Measurements from ENCODE around the gene SLC31A1.
A peak's percentile ranks its signal among the peaks of the same experiment; 100 is the strongest.

Gene SLC31A1

GRCh38 chr9:113269871-113270270 is 48.5 kb downstream of the SLC31A1 start:
- DNase-seq = no peak
- ChIA-PET CTCF (interaction anchor here (1.1 to 1.4 kb wide), 4 partner anchors 10 to 386 kb away, joined by 3 to 5 read pairs (median 4); no protein-coding TSS in a partner anchor), POLR2A (no interaction called here)
- H3K36me3 ChIP-seq (ENCODE audit: control insufficient read depth in 4 of 4, insufficient read depth in 4 of 4, low read length in 3 of 4) = peaks cover 16 to 60% (median 31%) of the 10 kb centered on the region in 4 experiments
- no peaks in the 10 kb centered on the region for H3K27me3 ChIP-seq (replicated peaks in 2 of 5; ENCODE audit: control insufficient read depth in 4 of 5, insufficient read depth in 5 of 5, low read length in 4 of 5)
- no peak overlapping the region for H3K4me3 ChIP-seq (ENCODE audit: control insufficient read depth in 1 of 7, extremely low read depth in 1 of 7, insufficient read depth in 4 of 7, low read depth in 2 of 7, low read length in 6 of 7)
- peaks cover 3 to 9% (median 6%) of the 10 kb centered on the region in 4 experiments for H3K4me1 ChIP-seq (ENCODE audit: control extremely low read depth in 1 of 4, control insufficient read depth in 4 of 4, insufficient read depth in 4 of 4, low read length in 3 of 4)
- H3K9me3 ChIP-seq (ENCODE audit: control extremely low read depth in 1 of 5, control insufficient read depth in 4 of 5, insufficient read depth in 2 of 5, low read depth in 1 of 5, low read length in 4 of 5) = no peaks in the 10 kb centered on the region
- WGBS (ENCODE audit: insufficient coverage) = 100% methylated on average over 1 of the region's 2 CpGs
- no peak overlapping the region for H3K27ac ChIP-seq (ENCODE audit: insufficient read depth in 1 of 2, low read depth in 1 of 2, low read length in 2 of 2, poor library complexity in 1 of 2, severe bottlenecking in 2 of 2)

GRCh38 chr9:113274474-113275156 is 53.3 kb downstream of the SLC31A1 start:
- Histone ChIP-seq H3K36me3 (ENCODE audit: control insufficient read depth in 4 of 4, insufficient read depth in 4 of 4, low read length in 3 of 4) (peaks cover 8 to 53% (median 37%) of the 10 kb centered on the region in 4 experiments), H3K9me3 (ENCODE audit: control extremely low read depth in 1 of 5, control insufficient read depth in 4 of 5, insufficient read depth in 2 of 5, low read depth in 1 of 5, low read length in 4 of 5) (no peaks in the 10 kb centered on the region), H3K4me3 (ENCODE audit: control insufficient read depth in 1 of 7, extremely low read depth in 1 of 7, insufficient read depth in 4 of 7, low read depth in 2 of 7, low read length in 6 of 7) (peak overlapping the region; percentile 69 to 99 (median 82)), H3K4me1 (ENCODE audit: control extremely low read depth in 1 of 4, control insufficient read depth in 4 of 4, insufficient read depth in 4 of 4, low read length in 3 of 4) (peaks cover 10 to 27% (median 15%) of the 10 kb centered on the region in 4 experiments), H3K27me3 (replicated peaks in 2 of 5; ENCODE audit: control insufficient read depth in 4 of 5, insufficient read depth in 5 of 5, low read length in 4 of 5) (no peaks in the 10 kb centered on the region), H3K27ac (ENCODE audit: insufficient read depth in 1 of 2, low read depth in 1 of 2, low read length in 2 of 2, poor library complexity in 1 of 2, severe bottlenecking in 2 of 2) (peak overlapping the region; percentile 98 to 99)
- CTCF ChIA-PET = interaction anchor here (0.7 to 4.8 kb wide), 33 partner anchors 10 to 386 kb away, joined by 3 to 33 read pairs (median 4); partner anchors contain the start of genes ALAD, BSPRY, FKBP15 and WDR31
- POLR2A ChIA-PET = interaction anchor here (0.7 to 2.1 kb wide), 3 partner anchors 65 to 315 kb away, joined by 3 to 10 read pairs (median 3); partner anchors contain the start of gene WDR31
- 6% methylated on average over 11 of the region's 15 CpGs for WGBS (ENCODE audit: insufficient coverage)
- DNase-seq = peak; percentile 70 to 76 (median 76)

- under 1% methylated on average over 52 of the region's 63 CpGs for WGBS (ENCODE audit: insufficient coverage)
- H3K27me3 ChIP-seq (replicated peaks in 2 of 5; ENCODE audit: control insufficient read depth in 4 of 5, insufficient read depth in 5 of 5, low read length in 4 of 5) = no peaks in the 10 kb centered on the region
- no peaks in the 10 kb centered on the region for H3K9me3 ChIP-seq (ENCODE audit: control extremely low read depth in 1 of 5, control insufficient read depth in 4 of 5, insufficient read depth in 2 of 5, low read depth in 1 of 5, low read length in 4 of 5)
- CTCF ChIA-PET = interaction anchor here (0.7 to 4.8 kb wide), 31 partner anchors 11 to 385 kb away, joined by 3 to 33 read pairs (median 4); partner anchors contain the start of genes ALAD, BSPRY, FKBP15 and WDR31
- POLR2A ChIA-PET = interaction anchor here (0.7 to 2.1 kb wide), 3 partner anchors 65 to 314 kb away, joined by 3 to 10 read pairs (median 3); partner anchors contain the start of gene WDR31
- DNase-seq = peak; percentile 99
- peak within 1 kb of the TSS; percentile 69 to 99 (median 82) for H3K4me3 ChIP-seq (ENCODE audit: control insufficient read depth in 1 of 7, extremely low read depth in 1 of 7, insufficient read depth in 4 of 7, low read depth in 2 of 7, low read length in 6 of 7)
- H3K36me3 ChIP-seq (ENCODE audit: control insufficient read depth in 4 of 4, insufficient read depth in 4 of 4, low read length in 3 of 4) = peaks cover 15 to 53% (median 38%) of the 10 kb centered on the region in 4 experiments
- H3K27ac ChIP-seq (ENCODE audit: insufficient read depth in 1 of 2, low read depth in 1 of 2, low read length in 2 of 2, poor library complexity in 1 of 2, severe bottlenecking in 2 of 2) = peak within 1 kb of the TSS; percentile 98 to 99
- peaks cover 10 to 27% (median 15%) of the 10 kb centered on the region in 4 experiments for H3K4me1 ChIP-seq (ENCODE audit: control extremely low read depth in 1 of 4, control insufficient read depth in 4 of 4, insufficient read depth in 4 of 4, low read length in 3 of 4)
Measured at GRCh38 chr9:113275157-113276131, 54.1 kb downstream of the SLC31A1 start, which contains the start of the genes CDC26 and PRPF4. Gene CDC26 (minus strand): TSS chr9:113275572. CDS start chr9:113272507, 3,065 bp downstream. Gene PRPF4 (plus strand): TSS chr9:113275658. CDS start chr9:113275744, 86 bp downstream.

- Histone ChIP-seq H3K9me3 (ENCODE audit: control extremely low read depth in 1 of 5, control insufficient read depth in 4 of 5, insufficient read depth in 2 of 5, low read depth in 1 of 5, low read length in 4 of 5) (no peaks in the 10 kb centered on the region), H3K4me3 (ENCODE audit: control insufficient read depth in 1 of 7, extremely low read depth in 1 of 7, insufficient read depth in 4 of 7, low read depth in 2 of 7, low read length in 6 of 7) (no peak overlapping the region), H3K4me1 (ENCODE audit: control extremely low read depth in 1 of 4, control insufficient read depth in 4 of 4, insufficient read depth in 4 of 4, low read length in 3 of 4) (peaks cover 10 to 27% (median 15%) of the 10 kb centered on the region in 4 experiments), H3K36me3 (ENCODE audit: control insufficient read depth in 4 of 4, insufficient read depth in 4 of 4, low read length in 3 of 4) (peaks cover 18 to 58% (median 45%) of the 10 kb centered on the region in 4 experiments), H3K27me3 (replicated peaks in 2 of 5; ENCODE audit: control insufficient read depth in 4 of 5, insufficient read depth in 5 of 5, low read length in 4 of 5) (no peaks in the 10 kb centered on the region), H3K27ac (ENCODE audit: insufficient read depth in 1 of 2, low read depth in 1 of 2, low read length in 2 of 2, poor library complexity in 1 of 2, severe bottlenecking in 2 of 2) (no peak overlapping the region)
- 100% methylated on average over 4 of the region's 4 CpGs for WGBS (ENCODE audit: insufficient coverage)
- no peak for DNase-seq
- ChIA-PET POLR2A (interaction anchor here (1.7 kb wide), 1 partner anchor 12 kb away, joined by 4 read pairs; no protein-coding TSS in a partner anchor), CTCF (no interaction called here)
Measured at GRCh38 chr9:113278840-113279239, 57.5 kb downstream of the SLC31A1 start.

GRCh38 chr9:113281356-113281755 is 60.0 kb downstream of the SLC31A1 start:
- no peak overlapping the region for H3K27ac ChIP-seq (ENCODE audit: insufficient read depth in 1 of 2, low read depth in 1 of 2, low read length in 2 of 2, poor library complexity in 1 of 2, severe bottlenecking in 2 of 2)

GRCh38 chr9:113289091-113289490 is 67.7 kb downstream of the SLC31A1 start:
- no peaks in the 10 kb centered on the region for H3K9me3 ChIP-seq (ENCODE audit: control extremely low read depth in 1 of 5, control insufficient read depth in 4 of 5, insufficient read depth in 2 of 5, low read depth in 1 of 5, low read length in 4 of 5)
- no peak overlapping the region for H3K4me3 ChIP-seq (ENCODE audit: control insufficient read depth in 1 of 7, extremely low read depth in 1 of 7, insufficient read depth in 4 of 7, low read depth in 2 of 7, low read length in 6 of 7)
- H3K27ac ChIP-seq (ENCODE audit: insufficient read depth in 1 of 2, low read depth in 1 of 2, low read length in 2 of 2, poor library complexity in 1 of 2, severe bottlenecking in 2 of 2) = peak overlapping the region in 1 of 2 experiments; percentile 37
- peaks cover 34 to 93% (median 69%) of the 10 kb centered on the region in 4 experiments for H3K36me3 ChIP-seq (ENCODE audit: control insufficient read depth in 4 of 4, insufficient read depth in 4 of 4, low read length in 3 of 4)
- peaks cover 0 to 2% (median under 1%) of the 10 kb centered on the region in 4 experiments for H3K4me1 ChIP-seq (ENCODE audit: control extremely low read depth in 1 of 4, control insufficient read depth in 4 of 4, insufficient read depth in 4 of 4, low read length in 3 of 4)
- ChIA-PET CTCF (no interaction called here), POLR2A (no interaction called here)
- 94% methylated on average over 2 of the region's 2 CpGs for WGBS (ENCODE audit: insufficient coverage)
- DNase-seq = no peak
- no peaks in the 10 kb centered on the region for H3K27me3 ChIP-seq (replicated peaks in 2 of 5; ENCODE audit: control insufficient read depth in 4 of 5, insufficient read depth in 5 of 5, low read length in 4 of 5)

More at GRCh38 chr9:113281356-113281755, 60.0 kb downstream of the SLC31A1 start:
- ChIA-PET POLR2A (interaction anchor here (0.6 kb wide), 1 partner anchor 1033 kb away, joined by 3 read pairs; no protein-coding TSS in a partner anchor), CTCF (interaction anchor here (1.0 kb wide), 1 partner anchor 20 kb away, joined by 3 read pairs; no protein-coding TSS in a partner anchor)
- peaks cover 0 to 8% (median 5%) of the 10 kb centered on the region in 4 experiments for H3K4me1 ChIP-seq (ENCODE audit: control extremely low read depth in 1 of 4, control insufficient read depth in 4 of 4, insufficient read depth in 4 of 4, low read length in 3 of 4)
- H3K4me3 ChIP-seq (ENCODE audit: control insufficient read depth in 1 of 7, extremely low read depth in 1 of 7, insufficient read depth in 4 of 7, low read depth in 2 of 7, low read length in 6 of 7) = no peak overlapping the region
- no peaks in the 10 kb centered on the region for H3K27me3 ChIP-seq (replicated peaks in 2 of 5; ENCODE audit: control insufficient read depth in 4 of 5, insufficient read depth in 5 of 5, low read length in 4 of 5)
- DNase-seq = no peak
- H3K9me3 ChIP-seq (ENCODE audit: control extremely low read depth in 1 of 5, control insufficient read depth in 4 of 5, insufficient read depth in 2 of 5, low read depth in 1 of 5, low read length in 4 of 5) = no peaks in the 10 kb centered on the region
- peaks cover 21 to 80% (median 61%) of the 10 kb centered on the region in 4 experiments for H3K36me3 ChIP-seq (ENCODE audit: control insufficient read depth in 4 of 4, insufficient read depth in 4 of 4, low read length in 3 of 4)
- 100% methylated on average over 4 of the region's 4 CpGs for WGBS (ENCODE audit: insufficient coverage)

Data from common myeloid progenitor, CD34-positive (primary cell).